Activated effector memory CD4-positive, alpha-beta T cell treated with anti-CD3 and anti-CD28 coated beads, Interleukin-2, amount 50 U/mL, for 16 hours (primary cell): ENCODE data around the gene FAHD2A.
"Not testable (repeated sequence)": the region's sequence is repeated elsewhere in the genome, so short reads cannot be mapped to it uniquely, and the experiment has no call there.

Experiments used
- DNase-seq: peaks from one replicate; pipeline ENCODE4 v3.0.0-alpha.2; 2020

Gene FAHD2A

DNA sequence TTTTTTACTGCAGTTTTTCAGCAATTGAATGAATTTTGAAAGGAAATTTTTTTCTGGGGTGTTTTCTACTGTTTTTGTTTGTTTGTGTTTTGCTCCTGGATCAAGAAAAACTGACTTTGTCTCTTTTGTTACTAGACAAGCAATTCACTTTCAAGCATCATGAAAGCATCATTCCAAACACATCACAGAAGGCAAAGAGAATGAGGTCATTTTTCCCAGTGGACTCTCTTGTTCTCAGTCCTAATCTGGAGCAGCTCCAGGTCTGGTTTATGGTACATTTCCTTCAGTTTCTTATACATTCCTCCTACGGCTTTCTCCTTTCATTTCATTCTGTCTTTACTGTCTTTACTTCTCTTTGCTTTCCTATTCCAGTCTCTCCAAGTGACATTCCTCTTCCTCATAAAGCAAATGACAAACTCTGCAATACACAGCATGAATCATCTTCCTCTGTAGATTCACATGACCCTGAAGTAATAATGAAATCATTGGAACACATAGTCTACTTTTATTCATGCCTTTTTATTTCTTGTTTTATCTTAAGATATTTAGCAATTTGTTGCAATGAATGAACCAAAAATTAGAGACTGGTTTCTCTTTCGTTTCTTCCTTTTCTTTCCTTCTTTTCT lies 40.1 kb downstream of the FAHD2A start:
- not testable (repeated sequence) for DNase-seq

DNA sequence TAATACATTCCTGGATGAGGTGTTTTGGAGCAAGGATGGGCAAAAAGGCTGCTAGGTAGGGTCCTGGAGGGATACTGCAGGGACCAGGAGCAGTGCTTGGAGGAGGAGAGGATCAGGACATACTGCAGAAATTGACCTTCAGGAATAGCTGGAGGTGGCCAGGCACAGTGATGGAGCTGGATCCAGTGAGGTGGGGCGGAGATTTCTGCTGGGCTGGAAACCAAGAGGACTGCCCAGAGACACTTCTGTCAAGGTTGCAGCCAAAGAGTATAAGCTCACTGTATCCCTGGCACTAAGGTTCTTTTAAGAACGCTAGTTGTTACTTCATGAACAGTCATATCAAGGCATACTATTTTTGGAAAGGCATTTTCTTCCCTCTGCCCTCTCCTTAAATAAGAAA lies 42.8 kb downstream of the FAHD2A start:
- not testable (repeated sequence) for DNase-seq

DNA sequence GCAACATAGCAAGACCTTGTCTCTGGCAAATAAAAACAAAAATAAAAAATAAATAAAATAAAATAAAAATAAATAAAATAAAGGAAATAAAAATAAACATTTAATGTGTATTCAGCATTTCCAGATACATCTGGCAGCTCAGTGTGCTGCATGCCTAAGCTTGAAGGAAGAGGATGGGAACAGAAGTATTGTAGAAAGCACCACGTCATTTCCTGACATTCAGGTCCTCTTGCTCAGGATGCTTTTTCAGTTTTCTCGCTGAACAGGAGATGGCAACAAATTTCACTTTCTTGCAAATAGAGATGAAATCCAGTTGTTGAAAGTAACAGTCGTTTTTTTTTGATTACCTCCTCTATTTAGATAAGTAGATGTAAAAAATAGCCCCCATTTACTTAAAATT lies 60.8 kb downstream of the FAHD2A start:
- DNase-seq = not testable (repeated sequence)
